ENCODE results near the gene SLMAP. TPM values are rescaled to one million over a fixed set of nuclear protein-coding genes. Genes with fewer than 3 reads are reported as not detected.

Gene SLMAP
- total RNA-seq, 1 experiment from 2014 or later, result 79.5 TPM

DNA sequence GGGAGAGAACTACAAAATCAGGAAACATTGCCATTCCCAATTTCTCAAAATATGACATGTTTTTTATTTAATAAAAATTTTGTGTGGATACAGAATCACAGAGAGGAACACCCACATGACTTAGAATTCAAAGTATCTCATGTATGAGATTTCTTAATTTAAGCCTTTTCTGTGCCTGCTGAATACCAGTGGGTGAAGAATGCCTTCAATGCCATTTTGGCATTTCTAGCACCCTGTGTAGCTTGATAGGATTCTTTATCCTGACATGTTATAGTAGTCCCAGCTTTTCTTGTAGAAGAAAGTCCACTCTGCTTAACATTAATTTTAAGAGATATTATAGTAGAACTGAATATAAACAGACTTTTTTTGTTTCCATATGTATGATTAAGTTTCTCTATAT, 3.1 kb upstream of the SLMAP start:
- no peak for DNase-seq (ENCODE audit: low spot score)
- no peaks in the 10 kb centered on the region for H3K27me3 Mint-ChIP-seq (ENCODE audit: low read depth)
- ChIA-PET CTCF (no interaction called here), POLR2A (no interaction called here)
- H3K4me1 Mint-ChIP-seq, result peaks cover 12% of the 10 kb centered on the region
- H3K27ac Mint-ChIP-seq, result no peak overlapping the region
- no peaks in the 10 kb centered on the region for H3K9me3 Mint-ChIP-seq
- H3K4me3 Mint-ChIP-seq, result no peak overlapping the region
- H3K36me3 Mint-ChIP-seq, result 0 out of 2 replicates have a peak, but pooled peaks cover 4% of the 10 kb centered on the region
- TF ChIP-seq SMAD4 (CRISPR knock-in tag; IDR thresholded peaks at IDR 0.05), result no peak
- TF ChIP-seq, protein P1, sequence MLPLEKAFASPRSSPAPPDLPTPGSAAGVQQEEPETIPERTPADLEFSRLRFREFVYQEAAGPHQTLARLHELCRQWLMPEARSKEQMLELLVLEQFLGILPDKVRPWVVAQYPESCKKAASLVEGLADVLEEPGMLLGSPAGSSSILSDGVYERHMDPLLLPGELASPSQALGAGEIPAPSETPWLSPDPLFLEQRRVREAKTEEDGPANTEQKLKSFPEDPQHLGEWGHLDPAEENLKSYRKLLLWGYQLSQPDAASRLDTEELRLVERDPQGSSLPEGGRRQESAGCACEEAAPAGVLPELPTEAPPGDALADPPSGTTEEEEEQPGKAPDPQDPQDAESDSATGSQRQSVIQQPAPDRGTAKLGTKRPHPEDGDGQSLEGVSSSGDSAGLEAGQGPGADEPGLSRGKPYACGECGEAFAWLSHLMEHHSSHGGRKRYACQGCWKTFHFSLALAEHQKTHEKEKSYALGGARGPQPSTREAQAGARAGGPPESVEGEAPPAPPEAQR (CRISPR knock-in tag; IDR thresholded peaks at IDR 0.05), result no peak
- TF ChIP-seq, protein P2, sequence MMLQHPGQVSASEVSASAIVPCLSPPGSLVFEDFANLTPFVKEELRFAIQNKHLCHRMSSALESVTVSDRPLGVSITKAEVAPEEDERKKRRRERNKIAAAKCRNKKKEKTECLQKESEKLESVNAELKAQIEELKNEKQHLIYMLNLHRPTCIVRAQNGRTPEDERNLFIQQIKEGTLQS (CRISPR knock-in tag; conservative IDR thresholded peaks at IDR 0.05), result no peak
- TF ChIP-seq, protein P3, sequence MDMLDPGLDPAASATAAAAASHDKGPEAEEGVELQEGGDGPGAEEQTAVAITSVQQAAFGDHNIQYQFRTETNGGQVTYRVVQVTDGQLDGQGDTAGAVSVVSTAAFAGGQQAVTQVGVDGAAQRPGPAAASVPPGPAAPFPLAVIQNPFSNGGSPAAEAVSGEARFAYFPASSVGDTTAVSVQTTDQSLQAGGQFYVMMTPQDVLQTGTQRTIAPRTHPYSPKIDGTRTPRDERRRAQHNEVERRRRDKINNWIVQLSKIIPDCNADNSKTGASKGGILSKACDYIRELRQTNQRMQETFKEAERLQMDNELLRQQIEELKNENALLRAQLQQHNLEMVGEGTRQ (CRISPR knock-in tag; IDR thresholded peaks at IDR 0.05), result no peak
- no peak for TF ChIP-seq NFYB (CRISPR knock-in tag; conservative IDR thresholded peaks at IDR 0.05; ENCODE audit: low read depth)
- TF ChIP-seq, protein P4, sequence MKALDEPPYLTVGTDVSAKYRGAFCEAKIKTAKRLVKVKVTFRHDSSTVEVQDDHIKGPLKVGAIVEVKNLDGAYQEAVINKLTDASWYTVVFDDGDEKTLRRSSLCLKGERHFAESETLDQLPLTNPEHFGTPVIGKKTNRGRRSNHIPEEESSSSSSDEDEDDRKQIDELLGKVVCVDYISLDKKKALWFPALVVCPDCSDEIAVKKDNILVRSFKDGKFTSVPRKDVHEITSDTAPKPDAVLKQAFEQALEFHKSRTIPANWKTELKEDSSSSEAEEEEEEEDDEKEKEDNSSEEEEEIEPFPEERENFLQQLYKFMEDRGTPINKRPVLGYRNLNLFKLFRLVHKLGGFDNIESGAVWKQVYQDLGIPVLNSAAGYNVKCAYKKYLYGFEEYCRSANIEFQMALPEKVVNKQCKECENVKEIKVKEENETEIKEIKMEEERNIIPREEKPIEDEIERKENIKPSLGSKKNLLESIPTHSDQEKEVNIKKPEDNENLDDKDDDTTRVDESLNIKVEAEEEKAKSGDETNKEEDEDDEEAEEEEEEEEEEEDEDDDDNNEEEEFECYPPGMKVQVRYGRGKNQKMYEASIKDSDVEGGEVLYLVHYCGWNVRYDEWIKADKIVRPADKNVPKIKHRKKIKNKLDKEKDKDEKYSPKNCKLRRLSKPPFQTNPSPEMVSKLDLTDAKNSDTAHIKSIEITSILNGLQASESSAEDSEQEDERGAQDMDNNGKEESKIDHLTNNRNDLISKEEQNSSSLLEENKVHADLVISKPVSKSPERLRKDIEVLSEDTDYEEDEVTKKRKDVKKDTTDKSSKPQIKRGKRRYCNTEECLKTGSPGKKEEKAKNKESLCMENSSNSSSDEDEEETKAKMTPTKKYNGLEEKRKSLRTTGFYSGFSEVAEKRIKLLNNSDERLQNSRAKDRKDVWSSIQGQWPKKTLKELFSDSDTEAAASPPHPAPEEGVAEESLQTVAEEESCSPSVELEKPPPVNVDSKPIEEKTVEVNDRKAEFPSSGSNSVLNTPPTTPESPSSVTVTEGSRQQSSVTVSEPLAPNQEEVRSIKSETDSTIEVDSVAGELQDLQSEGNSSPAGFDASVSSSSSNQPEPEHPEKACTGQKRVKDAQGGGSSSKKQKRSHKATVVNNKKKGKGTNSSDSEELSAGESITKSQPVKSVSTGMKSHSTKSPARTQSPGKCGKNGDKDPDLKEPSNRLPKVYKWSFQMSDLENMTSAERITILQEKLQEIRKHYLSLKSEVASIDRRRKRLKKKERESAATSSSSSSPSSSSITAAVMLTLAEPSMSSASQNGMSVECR (CRISPR knock-in tag; IDR thresholded peaks at IDR 0.05; ENCODE audit: borderline replicate concordance), result no peak
- ATAC-seq, result no peak

DNA sequence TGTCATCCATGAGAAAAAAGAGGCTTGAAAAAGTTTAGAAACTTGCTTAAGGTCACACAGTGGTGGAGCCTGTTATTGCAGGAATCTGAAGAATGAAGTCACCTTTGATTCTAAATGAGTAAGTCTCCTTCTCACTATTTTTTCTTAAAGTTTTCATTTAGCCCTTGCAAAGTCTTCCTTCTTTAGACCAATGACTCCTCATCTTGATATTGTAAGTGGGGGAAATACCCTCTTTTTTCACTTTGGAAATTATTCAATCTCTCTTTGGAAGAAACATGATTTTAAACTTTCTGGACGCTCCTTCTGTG, 787 bp upstream of the SLMAP start:
- Mint-ChIP-seq H3K36me3 (peaks cover 12% of the 10 kb centered on the region; the same call in 1 of the 2 replicates), H3K27me3 (ENCODE audit: low read depth) (no peaks in the 10 kb centered on the region), H3K27ac (peak overlapping the region; percentile 93), H3K4me3 (peak overlapping the region; percentile 84), H3K4me1 (peaks cover 30% of the 10 kb centered on the region), H3K9me3 (no peaks in the 10 kb centered on the region)
- POLR2A ChIA-PET, result interaction anchor here (1.7 to 1.8 kb wide), 2 partner anchors 63 to 158 kb away, joined by 13 to 20 read pairs; partner anchors contain the start of genes ARF4 and DENND6A
- CTCF ChIA-PET, result interaction anchor here (0.8 to 1.2 kb wide), 4 partner anchors 26 to 422 kb away, joined by 3 to 7 read pairs (median 4); partner anchors contain the start of gene DNAH12
- TF ChIP-seq TP53 (CRISPR knock-in tag; IDR thresholded peaks at IDR 0.05) (no peak), FOXJ3 (CRISPR knock-in tag; IDR thresholded peaks at IDR 0.05; ENCODE audit: borderline replicate concordance) (no peak), ELF4 (CRISPR knock-in tag; IDR thresholded peaks at IDR 0.05; ENCODE audit: low read depth) (no peak), NR3C1 (CRISPR knock-in tag; conservative IDR thresholded peaks at IDR 0.05; ENCODE audit: low read depth) (no peak), MXD4 (CRISPR knock-in tag; IDR thresholded peaks at IDR 0.05; ENCODE audit: borderline replicate concordance) (no peak), ZNF396 (CRISPR knock-in tag; IDR thresholded peaks at IDR 0.05; ENCODE audit: borderline replicate concordance) (no peak)
- TF ChIP-seq, protein P5, sequence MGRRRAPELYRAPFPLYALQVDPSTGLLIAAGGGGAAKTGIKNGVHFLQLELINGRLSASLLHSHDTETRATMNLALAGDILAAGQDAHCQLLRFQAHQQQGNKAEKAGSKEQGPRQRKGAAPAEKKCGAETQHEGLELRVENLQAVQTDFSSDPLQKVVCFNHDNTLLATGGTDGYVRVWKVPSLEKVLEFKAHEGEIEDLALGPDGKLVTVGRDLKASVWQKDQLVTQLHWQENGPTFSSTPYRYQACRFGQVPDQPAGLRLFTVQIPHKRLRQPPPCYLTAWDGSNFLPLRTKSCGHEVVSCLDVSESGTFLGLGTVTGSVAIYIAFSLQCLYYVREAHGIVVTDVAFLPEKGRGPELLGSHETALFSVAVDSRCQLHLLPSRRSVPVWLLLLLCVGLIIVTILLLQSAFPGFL (CRISPR knock-in tag; IDR thresholded peaks at IDR 0.05; ENCODE audit: borderline replicate concordance), result no peak
- TF ChIP-seq, protein P6, sequence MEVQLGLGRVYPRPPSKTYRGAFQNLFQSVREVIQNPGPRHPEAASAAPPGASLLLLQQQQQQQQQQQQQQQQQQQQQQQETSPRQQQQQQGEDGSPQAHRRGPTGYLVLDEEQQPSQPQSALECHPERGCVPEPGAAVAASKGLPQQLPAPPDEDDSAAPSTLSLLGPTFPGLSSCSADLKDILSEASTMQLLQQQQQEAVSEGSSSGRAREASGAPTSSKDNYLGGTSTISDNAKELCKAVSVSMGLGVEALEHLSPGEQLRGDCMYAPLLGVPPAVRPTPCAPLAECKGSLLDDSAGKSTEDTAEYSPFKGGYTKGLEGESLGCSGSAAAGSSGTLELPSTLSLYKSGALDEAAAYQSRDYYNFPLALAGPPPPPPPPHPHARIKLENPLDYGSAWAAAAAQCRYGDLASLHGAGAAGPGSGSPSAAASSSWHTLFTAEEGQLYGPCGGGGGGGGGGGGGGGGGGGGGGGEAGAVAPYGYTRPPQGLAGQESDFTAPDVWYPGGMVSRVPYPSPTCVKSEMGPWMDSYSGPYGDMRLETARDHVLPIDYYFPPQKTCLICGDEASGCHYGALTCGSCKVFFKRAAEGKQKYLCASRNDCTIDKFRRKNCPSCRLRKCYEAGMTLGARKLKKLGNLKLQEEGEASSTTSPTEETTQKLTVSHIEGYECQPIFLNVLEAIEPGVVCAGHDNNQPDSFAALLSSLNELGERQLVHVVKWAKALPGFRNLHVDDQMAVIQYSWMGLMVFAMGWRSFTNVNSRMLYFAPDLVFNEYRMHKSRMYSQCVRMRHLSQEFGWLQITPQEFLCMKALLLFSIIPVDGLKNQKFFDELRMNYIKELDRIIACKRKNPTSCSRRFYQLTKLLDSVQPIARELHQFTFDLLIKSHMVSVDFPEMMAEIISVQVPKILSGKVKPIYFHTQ (CRISPR knock-in tag; IDR thresholded peaks at IDR 0.05), result no peak
- TF ChIP-seq, protein P3 (CRISPR knock-in tag; IDR thresholded peaks at IDR 0.05), result no peak
- TF ChIP-seq, protein P7, sequence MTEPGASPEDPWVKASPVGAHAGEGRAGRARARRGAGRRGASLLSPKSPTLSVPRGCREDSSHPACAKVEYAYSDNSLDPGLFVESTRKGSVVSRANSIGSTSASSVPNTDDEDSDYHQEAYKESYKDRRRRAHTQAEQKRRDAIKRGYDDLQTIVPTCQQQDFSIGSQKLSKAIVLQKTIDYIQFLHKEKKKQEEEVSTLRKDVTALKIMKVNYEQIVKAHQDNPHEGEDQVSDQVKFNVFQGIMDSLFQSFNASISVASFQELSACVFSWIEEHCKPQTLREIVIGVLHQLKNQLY (CRISPR knock-in tag; IDR thresholded peaks at IDR 0.05), result no peak
- TF ChIP-seq, protein P1 (CRISPR knock-in tag; IDR thresholded peaks at IDR 0.05), result no peak
- TF ChIP-seq, protein P8, sequence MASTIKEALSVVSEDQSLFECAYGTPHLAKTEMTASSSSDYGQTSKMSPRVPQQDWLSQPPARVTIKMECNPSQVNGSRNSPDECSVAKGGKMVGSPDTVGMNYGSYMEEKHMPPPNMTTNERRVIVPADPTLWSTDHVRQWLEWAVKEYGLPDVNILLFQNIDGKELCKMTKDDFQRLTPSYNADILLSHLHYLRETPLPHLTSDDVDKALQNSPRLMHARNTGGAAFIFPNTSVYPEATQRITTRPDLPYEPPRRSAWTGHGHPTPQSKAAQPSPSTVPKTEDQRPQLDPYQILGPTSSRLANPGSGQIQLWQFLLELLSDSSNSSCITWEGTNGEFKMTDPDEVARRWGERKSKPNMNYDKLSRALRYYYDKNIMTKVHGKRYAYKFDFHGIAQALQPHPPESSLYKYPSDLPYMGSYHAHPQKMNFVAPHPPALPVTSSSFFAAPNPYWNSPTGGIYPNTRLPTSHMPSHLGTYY (CRISPR knock-in tag; IDR thresholded peaks at IDR 0.05), result no peak
- DNase-seq (ENCODE audit: low spot score) (no peak), ATAC-seq (no peak)

Measured in WTC11 (cell line).